SIG-M5 treated with dmso at 0.1 percent for 504 hours (cell line): ENCODE data around the gene SHROOM3.

Experiments
- DNase-seq: peaks from one replicate; lab custom pipeline; 2025; ENCODE audit not compliant: unreplicated experiment; lab: John Stamatoyannopoulos, UW

Gene SHROOM3

DNA sequence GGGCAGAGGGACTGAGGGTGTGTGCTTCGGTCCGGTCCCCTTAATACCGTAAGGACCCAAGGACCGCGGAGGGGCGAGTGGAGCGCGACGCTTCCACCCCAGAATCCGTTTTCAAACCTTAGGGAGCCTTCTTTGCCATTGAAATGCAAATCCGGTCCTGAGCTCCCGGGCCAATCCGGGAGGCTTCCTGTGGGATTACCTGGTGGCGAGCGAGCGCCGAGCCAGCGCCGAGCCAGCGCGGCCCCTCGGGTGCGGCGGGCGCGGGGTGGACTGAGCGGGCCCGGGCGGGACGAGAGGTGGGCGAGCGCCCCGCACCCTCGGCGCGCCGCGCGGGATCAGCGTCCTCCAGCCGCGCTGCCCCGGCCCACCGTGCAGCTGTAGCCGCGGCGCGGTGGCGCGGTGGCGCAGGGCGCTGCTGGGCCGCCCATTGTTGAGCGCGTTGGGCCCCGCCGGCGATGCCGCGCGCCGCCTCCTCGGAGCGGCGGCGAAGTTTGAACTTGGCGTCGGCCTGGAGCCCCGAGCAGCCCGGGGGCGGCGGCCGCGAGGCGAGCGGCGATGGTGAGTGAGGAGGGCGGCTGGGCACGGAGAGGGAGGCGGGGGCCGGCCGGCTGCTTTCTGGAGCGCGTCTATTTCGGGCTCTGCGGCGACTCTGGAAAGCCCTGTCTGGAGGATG lies 254.3 kb downstream of the SHROOM3 start:
- no peak for DNase-seq

DNA sequence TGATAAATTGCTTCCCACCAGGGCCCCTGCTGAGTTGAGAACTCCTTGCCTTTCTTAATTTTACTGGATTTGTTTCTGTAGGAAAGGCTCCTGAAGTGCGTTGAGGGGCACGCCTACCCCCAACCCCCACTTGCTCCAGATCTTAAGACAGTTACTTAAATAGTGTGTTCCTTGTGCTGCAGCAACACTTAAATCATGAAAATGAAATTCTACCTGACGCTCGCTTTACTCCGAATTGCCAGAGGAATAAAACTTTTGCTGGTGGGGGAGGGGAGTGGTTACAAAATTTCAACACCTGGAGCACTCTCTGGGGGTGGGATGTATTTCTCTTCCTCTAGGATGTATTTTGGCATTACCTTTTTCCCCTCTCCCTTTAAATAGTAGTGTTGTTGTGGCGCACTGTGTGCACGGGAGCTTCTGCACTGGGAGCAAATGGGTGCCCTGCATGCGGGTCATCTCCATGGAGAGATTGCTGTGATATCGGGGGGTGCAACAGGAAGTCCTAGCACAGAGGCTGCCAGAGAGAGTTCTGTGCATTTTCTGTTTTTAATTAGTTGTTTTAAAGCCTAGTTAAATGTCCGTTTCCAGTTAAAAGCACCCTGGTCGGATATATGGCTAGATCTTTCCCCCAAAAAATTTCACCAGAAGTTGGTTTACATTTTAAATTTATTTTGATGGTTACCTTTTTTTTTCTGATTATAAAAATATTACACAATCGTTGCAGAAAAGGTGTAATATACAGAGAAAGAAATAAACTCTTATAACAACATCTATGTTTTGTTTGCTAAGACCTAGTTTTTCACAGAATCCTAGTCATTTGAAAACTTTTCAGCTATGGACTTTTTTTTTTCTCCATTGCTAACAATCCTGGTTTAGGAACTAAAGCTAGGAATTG lies 255.2 kb downstream of the SHROOM3 start:
- DNase-seq: no peak

DNA sequence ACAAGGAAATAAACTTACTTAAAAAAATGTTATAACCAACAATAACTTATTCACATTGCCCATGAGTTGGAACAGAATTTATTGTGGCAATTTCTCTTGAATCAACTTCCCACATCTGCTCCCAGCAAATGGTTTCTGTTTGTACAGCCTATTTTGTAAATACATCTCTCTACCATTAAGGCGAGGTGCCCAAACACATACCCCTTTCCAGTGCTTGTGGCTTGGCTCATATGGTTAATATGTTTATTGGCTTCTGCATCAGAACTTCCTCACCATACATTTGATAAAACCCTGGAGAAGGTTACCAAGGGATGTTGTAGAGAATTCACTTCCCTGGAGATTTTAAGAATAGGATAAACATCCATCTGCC lies 255.9 kb downstream of the SHROOM3 start:
- DNase-seq: no peak

DNA sequence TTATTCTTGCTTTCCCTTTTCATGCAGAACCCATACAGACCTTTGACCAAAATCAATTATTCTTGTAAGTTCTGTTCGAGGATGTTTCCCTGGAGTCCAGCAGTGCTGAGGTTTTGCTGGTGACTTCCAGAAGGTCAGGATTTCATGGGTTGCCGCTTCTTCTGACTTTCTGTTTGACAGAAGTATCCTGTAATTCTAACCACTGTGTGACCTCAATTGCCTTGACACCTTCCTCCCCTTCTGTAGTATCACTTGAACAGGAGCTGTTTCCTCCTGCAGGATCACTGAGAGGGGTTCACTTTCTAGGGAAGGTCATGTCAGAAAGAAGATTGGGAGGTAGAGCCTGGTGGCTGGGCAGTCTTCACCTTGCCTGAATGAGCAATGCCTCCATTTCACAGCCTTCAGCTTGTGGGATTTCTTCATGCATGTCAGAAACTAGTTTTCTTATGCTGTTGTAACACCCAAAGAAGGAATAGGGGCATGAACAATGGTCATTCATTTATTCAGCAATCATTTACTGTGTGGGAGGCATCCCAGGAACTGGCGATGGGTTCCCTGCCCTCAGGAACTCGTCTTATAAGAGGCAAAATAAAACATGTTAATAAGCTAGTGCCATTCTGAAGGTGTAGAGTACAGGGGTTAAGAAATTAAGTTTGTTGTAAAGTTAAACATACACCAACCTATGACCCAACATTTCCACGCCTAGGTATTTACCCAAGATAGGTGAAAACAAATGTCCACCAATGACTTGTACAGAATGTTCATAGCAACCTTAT lies 257.0 kb downstream of the SHROOM3 start:
- no peak for DNase-seq

DNA sequence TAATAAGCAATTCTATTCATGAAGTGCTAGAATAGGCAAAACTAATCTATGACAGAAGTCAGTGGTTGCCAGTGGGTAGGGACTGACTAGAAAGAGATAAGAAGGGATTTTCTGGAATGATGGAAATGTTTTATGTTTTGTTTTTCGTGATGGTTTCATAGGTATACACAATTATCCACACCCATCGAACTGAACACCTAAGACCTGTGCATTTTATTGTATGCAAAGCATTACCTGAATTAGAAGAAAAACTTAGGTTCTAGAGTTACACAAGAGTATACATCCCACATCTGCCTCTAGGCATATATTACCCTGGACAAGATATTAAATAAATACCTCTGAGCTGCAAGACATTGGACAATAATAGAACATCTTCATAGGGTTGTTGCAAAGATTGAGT lies 257.7 kb downstream of the SHROOM3 start:
- no peak for DNase-seq

DNA sequence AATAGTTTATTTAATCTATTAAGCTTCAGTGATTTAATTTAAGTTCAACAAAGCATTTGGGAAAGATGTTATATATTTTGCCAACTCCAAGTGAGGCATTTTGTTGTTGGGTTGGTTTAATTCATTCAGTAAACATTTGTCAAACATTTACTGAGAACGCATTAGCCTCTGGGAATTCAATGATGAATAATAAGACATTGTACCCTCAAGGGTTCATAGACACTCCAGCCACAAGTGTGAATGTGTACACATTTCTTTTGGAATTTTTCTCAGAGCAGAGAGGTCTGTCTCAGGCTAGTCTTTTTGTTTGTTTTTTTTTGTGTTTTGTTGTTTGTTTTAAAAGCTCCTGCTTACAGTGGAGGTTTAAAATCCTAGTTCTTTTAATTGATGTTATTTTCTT lies 259.0 kb downstream of the SHROOM3 start:
- no peak for DNase-seq

DNA sequence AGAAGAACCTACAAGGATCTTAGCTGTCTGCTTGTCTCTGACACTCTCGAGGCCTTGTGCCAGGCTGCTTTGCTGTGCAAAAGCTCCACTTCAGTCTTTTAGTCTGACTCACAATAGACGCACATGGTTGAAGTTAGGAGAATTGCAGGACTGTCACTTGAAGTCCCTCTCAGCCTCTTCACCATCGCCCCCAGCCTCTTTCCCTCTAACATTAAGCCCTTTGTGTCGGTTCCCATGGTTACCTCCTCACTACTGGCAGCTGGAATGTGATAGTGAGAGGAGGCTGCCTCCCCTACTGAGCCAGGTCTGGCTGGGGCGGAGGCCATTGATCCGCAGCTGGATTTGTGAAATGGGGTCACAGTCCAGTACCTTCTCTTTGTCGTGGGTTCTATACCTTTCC lies 261.1 kb downstream of the SHROOM3 start:
- no peak for DNase-seq

DNA sequence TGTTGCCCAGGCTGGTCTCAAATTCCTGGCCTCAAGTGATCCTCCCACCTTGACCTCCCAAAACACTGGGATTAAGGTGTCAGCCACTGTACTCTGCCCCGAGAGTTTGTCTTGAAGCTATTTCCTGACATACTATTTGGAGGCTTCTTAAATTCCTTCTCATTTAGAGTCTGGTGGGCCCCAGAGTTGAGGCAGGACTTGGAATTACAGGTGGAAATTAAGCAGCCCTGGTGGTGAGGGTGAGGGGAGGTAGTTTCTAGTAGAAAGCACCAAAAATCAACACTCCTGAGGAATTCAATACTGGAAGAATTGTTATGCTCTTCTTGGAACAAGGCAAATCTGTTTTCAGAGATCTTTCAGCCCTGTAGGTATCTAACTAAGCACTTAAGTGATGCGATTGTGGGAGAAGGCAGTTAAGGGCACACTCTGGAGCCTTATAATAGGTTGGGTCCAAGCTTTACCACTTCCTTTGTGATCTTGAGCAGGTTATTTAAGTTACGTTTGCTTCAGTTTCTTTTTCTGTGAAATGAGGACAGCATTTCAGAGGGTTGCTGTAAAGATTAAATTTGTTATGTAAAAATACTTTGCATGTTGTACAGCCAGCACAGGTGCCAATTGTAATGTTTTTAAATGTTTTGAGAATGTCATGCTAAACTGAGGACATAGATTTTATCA lies 262.2 kb downstream of the SHROOM3 start:
- no peak for DNase-seq

DNA sequence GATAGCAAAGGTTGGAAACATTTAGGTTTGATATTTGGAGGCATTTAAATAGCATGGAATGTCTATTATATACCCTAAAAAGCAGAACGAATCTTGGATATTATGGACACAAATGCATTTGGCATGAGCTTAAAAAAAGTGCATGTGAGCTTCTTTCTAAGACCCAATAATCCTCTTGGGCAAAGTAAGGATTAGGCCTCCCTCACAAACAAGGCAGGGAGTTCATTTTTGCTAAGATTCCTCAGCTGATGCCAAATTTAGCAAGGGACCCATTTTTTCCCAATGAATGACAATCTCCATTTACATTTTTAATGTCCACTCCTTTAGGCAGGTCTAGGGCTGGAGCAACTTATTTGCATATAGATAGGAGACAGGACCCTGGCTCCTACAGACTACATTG lies 263.1 kb downstream of the SHROOM3 start:
- DNase-seq: no peak

DNA sequence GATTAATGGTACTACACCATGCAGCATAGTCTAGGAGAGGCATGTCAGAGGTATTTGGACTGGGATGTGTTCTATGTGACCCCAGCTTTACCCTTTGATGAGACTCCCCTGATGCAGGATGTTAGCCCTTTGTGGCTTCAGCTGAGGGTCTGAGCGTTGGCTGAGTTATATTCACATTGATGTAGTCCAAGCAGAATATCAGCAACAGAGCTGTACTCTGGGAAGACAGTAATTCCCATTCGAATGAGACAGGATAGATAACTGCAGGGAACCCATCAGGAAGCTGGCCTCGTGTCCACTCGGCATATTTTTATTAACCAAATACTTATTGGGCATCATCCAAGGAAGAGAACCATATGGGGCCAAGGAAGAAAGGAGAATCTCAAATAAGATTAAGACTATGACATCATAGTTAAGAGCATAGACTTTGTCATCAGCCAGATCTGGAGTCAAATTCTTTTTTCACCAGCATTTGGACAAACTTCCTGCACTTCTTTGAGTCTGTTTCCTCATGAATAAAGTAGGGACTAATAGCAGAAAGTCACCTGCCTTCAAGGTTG lies 264.8 kb downstream of the SHROOM3 start:
- DNase-seq: no peak

DNA sequence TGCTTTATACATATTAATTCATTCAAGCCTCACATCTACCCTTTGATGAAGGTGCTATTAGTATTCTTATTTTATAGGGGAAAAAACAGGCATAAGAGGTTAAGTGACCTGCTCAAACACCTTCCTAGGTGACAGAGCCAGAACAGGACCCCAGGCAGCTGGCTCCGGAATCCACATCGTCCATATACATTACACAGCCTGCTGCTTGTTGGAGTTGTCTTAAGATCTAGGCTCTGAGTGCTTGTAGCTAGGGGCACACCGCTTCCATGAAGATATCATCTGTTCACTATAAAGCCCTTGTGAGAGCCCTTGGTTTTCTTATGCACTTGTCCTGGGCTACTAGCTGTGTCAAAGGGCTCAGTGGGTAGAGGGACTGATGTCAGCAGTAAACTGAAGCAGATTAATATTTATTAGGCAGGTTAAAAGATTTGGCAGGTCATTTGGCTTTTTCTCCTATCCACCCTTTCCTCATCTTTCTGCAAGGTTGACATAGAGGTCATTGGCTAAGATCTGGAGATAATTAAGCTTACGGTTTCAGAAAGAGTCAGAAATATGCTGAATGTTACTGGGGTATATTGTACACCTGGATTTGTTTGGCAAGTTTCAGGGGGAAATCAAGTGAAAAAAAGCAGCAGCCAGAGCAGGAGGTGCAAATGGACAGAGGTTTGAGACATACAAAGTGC lies 267.6 kb downstream of the SHROOM3 start:
- DNase-seq: no peak

DNA sequence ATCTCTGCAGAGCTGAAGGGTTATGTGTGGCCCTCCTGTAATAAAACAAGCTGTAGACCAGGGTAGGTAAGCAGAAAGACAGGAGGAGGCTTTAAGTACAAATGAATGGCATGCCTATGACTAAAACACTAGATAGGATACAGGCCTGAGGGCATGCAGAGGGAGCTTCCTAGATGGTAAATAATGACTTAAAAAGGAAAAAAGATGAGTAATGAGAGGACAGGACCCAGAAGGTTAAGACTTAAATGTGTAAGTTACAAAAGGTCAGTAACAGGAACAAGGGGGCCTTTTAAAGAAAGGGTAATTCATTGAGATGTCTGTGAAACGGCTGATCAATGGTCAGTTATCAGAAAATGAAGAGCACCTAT lies 268.1 kb downstream of the SHROOM3 start:
- DNase-seq: no peak

DNA sequence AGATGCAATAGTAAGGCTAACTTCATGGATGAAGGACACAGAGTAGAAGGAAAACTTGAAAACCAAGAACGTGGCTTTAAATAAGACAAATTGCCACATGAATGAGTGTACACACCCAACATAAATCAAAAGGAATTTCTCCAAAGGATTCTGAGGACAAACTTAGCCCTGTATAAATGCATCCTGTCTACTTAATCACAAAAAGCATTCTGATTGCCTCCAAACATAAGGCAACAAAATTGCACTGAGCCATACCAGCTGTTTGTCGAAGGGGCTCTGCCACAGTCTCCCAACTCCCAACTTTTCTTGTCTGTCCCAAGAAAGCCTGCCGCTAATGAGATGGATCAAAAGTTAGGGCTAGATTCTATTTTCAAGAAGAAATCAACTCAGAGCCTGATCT lies 268.6 kb downstream of the SHROOM3 start:
- no peak for DNase-seq

DNA sequence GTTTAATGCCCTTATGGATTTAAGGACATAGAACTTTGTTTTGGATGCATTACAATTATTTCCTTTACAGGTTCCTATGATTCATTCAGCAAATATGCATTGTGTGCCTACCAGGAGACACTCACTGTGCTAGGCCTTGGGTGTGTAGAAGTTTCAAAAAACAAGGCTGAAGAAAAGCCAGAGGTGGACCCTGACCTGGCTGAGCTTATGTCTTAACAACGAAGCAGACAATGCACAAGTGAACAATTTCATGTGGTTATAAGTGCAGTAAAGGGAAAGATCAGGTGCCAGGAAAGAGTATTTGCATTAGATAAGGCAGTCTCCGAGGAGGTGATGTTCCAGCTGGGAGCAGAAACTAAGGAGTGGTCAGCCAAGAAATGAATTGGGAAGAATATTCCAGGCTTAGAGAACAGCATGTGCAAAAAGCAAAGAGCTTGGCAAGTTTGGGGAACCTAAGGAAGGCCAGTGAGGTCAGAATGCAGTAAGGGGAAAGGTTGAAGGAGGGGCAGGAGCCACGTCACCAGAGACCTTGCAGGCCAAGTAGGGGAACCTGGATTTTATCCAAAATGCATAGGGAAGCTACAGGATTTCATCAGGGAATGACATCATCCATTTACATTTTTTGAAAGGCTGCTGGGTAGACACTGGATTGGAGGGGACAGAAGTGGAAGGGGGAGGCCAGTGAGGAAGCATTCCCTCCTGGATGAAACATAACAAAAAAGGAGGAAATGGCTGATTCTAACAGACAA lies 269.3 kb downstream of the SHROOM3 start:
- DNase-seq: no peak

DNA sequence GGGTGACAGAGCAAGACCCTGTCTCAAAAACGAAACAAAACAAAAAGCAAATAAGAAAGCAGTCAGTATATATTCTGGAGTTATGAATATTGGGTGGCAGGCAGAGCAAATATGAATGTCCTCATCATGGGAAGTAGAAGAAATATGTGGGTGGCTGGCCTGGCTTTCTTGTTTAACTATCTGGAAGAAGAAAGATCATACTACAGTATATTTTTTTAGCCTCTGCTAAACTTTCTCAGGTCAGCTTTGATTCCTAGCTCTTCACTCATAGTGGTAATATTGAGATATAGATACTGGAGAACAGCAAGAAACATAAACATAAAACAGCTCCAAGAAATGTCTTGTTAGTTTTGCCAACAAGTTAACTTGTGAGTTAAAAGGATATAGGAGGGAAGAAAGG lies 270.4 kb downstream of the SHROOM3 start:
- DNase-seq: no peak

DNA sequence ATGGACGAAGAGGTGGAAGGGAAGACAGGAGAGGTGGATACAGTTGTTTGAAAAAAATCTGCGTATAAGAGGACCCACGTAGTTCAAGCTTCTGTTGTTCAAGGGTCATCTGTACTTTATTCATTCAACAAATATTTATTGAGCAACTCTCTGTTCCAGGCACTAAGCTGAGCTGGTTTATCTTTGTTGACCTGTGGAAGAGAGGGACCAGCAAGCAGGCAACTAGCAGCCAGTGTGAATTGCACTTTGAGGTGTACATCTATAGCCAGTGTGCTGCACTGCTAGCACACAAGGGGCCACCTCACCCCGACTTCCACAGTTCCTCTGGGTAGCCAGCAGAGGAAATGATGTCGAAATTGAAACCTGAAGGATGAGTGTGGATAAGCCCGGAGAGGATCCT lies 271.6 kb downstream of the SHROOM3 start:
- DNase-seq: no peak

DNA sequence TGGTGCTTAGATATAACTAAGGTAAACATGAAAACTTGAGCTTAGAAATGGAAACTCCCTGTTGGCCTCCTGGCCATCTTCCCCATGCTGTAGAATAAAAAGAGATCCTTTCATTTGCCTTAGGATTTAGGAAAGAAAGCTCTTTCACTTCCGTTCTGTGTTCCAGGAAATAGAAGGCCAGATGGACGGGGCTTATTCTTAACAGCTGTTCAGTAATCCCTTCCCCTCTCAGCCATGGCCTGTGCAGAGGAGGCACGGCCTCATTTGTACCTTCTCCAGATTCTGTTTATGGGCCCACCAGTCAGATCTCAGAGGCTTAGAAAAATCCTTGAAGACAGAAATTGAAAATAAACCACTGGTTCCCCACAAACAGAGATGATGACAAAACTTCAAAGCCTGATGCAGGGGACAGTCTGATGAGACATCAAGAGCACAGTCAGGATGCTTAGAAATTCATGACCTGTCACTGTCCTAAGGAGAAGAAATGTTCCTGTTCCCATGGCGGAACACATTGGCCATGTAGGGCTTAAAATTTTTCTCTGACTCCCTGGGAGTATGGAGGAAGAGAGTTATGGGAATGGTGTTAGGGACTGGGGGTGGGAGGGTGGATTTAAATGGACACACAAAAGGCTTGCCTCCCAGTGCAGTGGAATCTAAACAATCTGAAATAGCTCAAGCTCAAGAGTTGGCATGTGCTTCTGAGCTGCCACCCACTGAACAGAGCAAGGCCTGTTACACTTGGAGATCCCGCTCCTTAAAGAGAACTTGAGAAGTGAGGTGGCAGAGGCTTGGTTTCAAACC lies 274.1 kb downstream of the SHROOM3 start:
- no peak for DNase-seq

DNA sequence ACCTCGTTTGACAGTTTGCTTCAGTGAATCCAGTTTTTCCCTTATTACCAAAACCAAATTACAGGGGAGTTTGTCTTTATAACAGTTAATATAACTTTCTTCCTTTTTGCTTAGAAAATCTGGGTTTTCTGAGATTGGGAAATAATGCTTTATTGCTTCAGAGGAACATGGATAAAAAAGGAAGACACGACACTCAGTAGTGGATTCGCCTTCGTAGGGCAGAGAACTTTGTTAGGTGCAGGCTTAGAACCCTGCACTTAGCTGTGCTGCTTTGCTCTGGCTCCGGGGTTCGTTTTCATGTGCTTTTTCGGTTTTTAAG lies 274.7 kb downstream of the SHROOM3 start:
- DNase-seq: no peak

DNA sequence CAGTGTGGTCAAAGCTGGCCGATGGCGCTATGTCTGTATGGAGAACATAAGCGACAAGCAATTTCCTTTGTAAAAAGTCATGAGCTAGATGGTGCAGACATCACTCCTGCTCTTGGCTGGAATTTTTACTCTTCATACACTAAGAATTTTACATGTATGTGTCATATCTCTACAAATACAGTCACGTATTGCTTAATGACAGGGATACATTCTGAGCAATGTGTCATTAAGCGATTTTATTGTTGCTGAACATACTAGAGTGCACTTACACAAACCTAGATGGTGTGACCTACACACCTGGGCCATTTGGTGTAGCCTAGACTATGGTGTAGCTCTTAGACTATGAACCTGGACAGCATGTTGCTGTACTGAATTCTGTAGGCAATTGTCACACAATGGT lies 277.5 kb downstream of the SHROOM3 start:
- DNase-seq: no peak
